ENCODE results near the gene C19orf67. TPM values are rescaled to one million over a fixed set of nuclear protein-coding genes. Genes with fewer than 3 reads are reported as not detected.

C19orf67 gene
- total and polyA plus RNA-seq, 2 of the 13 experiments (the other 11 are each of a cell fraction or from before 2014, with no cell fraction given), result 0.11 to 0.32 TPM

GRCh38 chr19:14073261-14073924, 12.2 kb downstream of the C19orf67 start (continued):
- TF ChIP-seq ZBTB4 (CRISPR knock-in tag; IDR thresholded peaks at IDR 0.05; ENCODE audit: borderline replicate concordance), result no peak
- no peak for TF ChIP-seq HNRNPK (IDR thresholded peaks at IDR 0.05; ENCODE audit: low read depth, low read length, poor library complexity, severe bottlenecking)
- TF ChIP-seq IRX3 (CRISPR knock-in tag; IDR thresholded peaks at IDR 0.05; ENCODE audit: borderline replicate concordance, low read depth), result 0 out of 2 replicates have a peak, but pooled peaks have one; percentile 42
- peak; percentile 52 for TF ChIP-seq YY1 (IDR thresholded peaks at IDR 0.05; ENCODE audit: insufficient read depth, insufficient replicate concordance, low read depth, low read length)
- TF ChIP-seq CTCF (CRISPR knock-in tag; IDR thresholded peaks at IDR 0.05), result peak; percentile 32
- TF ChIP-seq ZC3H4 (CRISPR knock-in tag; IDR thresholded peaks at IDR 0.05; ENCODE audit: borderline replicate concordance), result no peak
- 0 out of 2 replicates have a peak, but pooled peaks have one; percentile 19 for TF ChIP-seq ZSCAN31 (CRISPR knock-in tag; IDR thresholded peaks at IDR 0.05; ENCODE audit: low read depth)
- no peak for TF ChIP-seq NCOA5 (CRISPR knock-in tag; IDR thresholded peaks at IDR 0.05)
- no peak for TF ChIP-seq DNMT1 (CRISPR knock-in tag; IDR thresholded peaks at IDR 0.05)
- 0 out of 2 replicates have a peak, but pooled peaks have one; percentile 12 for TF ChIP-seq ZNF441 (CRISPR knock-in tag; IDR thresholded peaks at IDR 0.05; ENCODE audit: borderline replicate concordance)
- peak; percentile 71; the same call in 1 of the 2 replicates for TF ChIP-seq CCDC6 (CRISPR knock-in tag; IDR thresholded peaks at IDR 0.05)
- TF ChIP-seq ZNF709 (CRISPR knock-in tag; IDR thresholded peaks at IDR 0.05), result peak; percentile 25; the same call in 1 of the 2 replicates
- no peak; the same call in 1 of the 2 replicates for TF ChIP-seq NR2C2 (CRISPR knock-in tag; IDR thresholded peaks at IDR 0.05; ENCODE audit: borderline replicate concordance)
- TF ChIP-seq HDAC1 (CRISPR knock-in tag; IDR thresholded peaks at IDR 0.05), result 0 out of 2 replicates have a peak, but pooled peaks have one; percentile 22
- no peak for TF ChIP-seq NFYB (CRISPR knock-in tag; IDR thresholded peaks at IDR 0.05)
